Heart right ventricle (tissue), 16 donors: ENCODE results near the gene C16orf96. TPM values are rescaled to one million over a fixed set of nuclear protein-coding genes. Genes with fewer than 3 reads are reported as not detected.

Experiments
- ATAC-seq, 8 donors: fragments of 200-7000 bp; cut with Tn5 transposase; one replicate each; pipeline ENCODE4 v1.9.1; 2020; ENCODE audit warnings: mild to moderate bottlenecking in 8 of 8, moderate library complexity in 8 of 8, moderate number of reproducible peaks in 1 of 8
- DNase-seq, 2 donors: peaks; one replicate each; pipeline ENCODE4 v3.0.0-alpha.2; 2020
- H3K27ac ChIP-seq, 10 donors: fragments of 200-600 bp; sonication (generic) in 2 of 10; one replicate each; pipeline versions ENCODE4 v1.5.0 to v1.8.0; 2020 to 2022; ENCODE audit warnings: mild to moderate bottlenecking in 3 of 10
- H3K27me3 ChIP-seq, 7 donors: fragments of 200-600 bp; one replicate each; pipeline ENCODE4 v1.8.0; 2021 to 2022; ENCODE audit warnings: mild to moderate bottlenecking in 2 of 7
- H3K36me3 ChIP-seq, 9 donors: fragments of 200-600 bp; sonication (generic) in 1 of 9; one replicate each; pipeline versions ENCODE4 v1.5.0 to v1.8.0; 2020 to 2022; ENCODE audit warnings: mild to moderate bottlenecking in 2 of 9
- H3K4me1 ChIP-seq, 9 donors: fragments of 200-600 bp; sonication (generic) in 1 of 9; one replicate each; pipeline versions ENCODE4 v1.5.0 to v1.8.0; 2020 to 2022; ENCODE audit warnings: mild to moderate bottlenecking in 4 of 9
- H3K4me3 ChIP-seq, 10 donors: fragments of 200-600 bp; sonication (generic) in 2 of 10; one replicate each; pipeline versions ENCODE4 v1.5.0 to v1.8.0; 2020 to 2022; ENCODE audit warnings: mild to moderate bottlenecking in 7 of 10, moderate library complexity in 2 of 10
- H3K9me3 ChIP-seq, 11 donors: fragments of 200-600 bp in 10 of 11; sonication (generic) in 2 of 11; one replicate each; pipeline versions ENCODE4 v1.5.0 to v1.8.0; 2013 to 2022; ENCODE audit warnings: mild to moderate bottlenecking in 2 of 11, control low read depth in 1 of 11, moderate library complexity in 1 of 11
- CTCF ChIP-seq, 9 donors: fragments of 200-600 bp; sonication (generic) in 2 of 9; IDR thresholded peaks; one replicate each; pipeline versions ENCODE4 v1.5.0 to v1.8.0; 2021 to 2022; ENCODE audit warnings: antibody characterized with exemption in 9 of 9, mild to moderate bottlenecking in 5 of 9, moderate library complexity in 1 of 9
- WGBS, 2 donors: extraction: QIAGEN DNeasy Blood & Tissue Kit; methylation state at CpG; one replicate each; pipeline ENCODE4 v1.1.7; 2013; ENCODE audit warnings: inconsistent platforms in 1 of 2; 5-methylcytosine and 5-hydroxymethylcytosine counted together
- intact Hi-C, 10 donors: fragments of 100-400 bp; cut with DNase I; formaldehyde crosslinking; loops; one replicate each; pipeline versions ENCODE4 v1.11.1 to v1.14.2; 2022
- polyA plus RNA-seq, 2 donors: library from polyadenylated mRNA; stranded (reverse); fragments of 200-250 nt; gene quantifications; one replicate each; pipeline ENCODE4 v1.2.3, GENCODE V29; 2013
- total RNA-seq, 10 donors: library from RNA; stranded (reverse); fragmentation: NEBNext Ultra II Directional in 3 of 10; extraction: Animal tissue kit (Norgen Biotek cat#: 25700) in 3 of 10; gene quantifications; one replicate each; pipeline versions ENCODE4 v1.2.1 to v1.2.4, GENCODE V29; 2021 to 2023
- donor health status: Arrhythmogenic right ventricular cardiomyopathy.
- donor health status: ischemic (EF 13 %, LVEDD 7.1; RV severe dilation, severe dysfunction).
- donor health status: healthy with polysubstance abuse.
- donor health status: DM: no; HTN: yes; CAD: no.
- donor health status: DM: no; HTN: no; CAD: no.
- donor health status: ischemic (EF 25% LVEDD 6.9; RV normal size, moderate dysfunction).
- donor health status: ischemic (EF 25% LVEDD 5.7; RV mildly dilated, moderate dysfunction).
- donor health status: healthy.
- donor health status: DM: yes; HTN: yes; CAD: no.
- donor health status: Ischemic cardiomyopathy.
- donor health status: ischemic (EF 35%, LVEDD 5.7; RV mildly dilated, moderate dysfunction).
- donor health status: nonischemic (EF 11% LVEDD 7.7; RV severe dilation, severe dysfunction).
- donor health status: DM: yes; HTN: yes; CAD: no.
- donor health status: PGD.
- donor health status: ischemic (EF 29% LVEDD 5.4; RV normal size, mild dysfunction).
- donor health status: nonischemic (EF 23%, LVEDD 6.1; RV moderate dilation, normal function).

The C16orf96 gene
- total and polyA plus RNA-seq, 12 donors = 0.01 to 0.21 (median 0.07) TPM; not detected in 1

DNA sequence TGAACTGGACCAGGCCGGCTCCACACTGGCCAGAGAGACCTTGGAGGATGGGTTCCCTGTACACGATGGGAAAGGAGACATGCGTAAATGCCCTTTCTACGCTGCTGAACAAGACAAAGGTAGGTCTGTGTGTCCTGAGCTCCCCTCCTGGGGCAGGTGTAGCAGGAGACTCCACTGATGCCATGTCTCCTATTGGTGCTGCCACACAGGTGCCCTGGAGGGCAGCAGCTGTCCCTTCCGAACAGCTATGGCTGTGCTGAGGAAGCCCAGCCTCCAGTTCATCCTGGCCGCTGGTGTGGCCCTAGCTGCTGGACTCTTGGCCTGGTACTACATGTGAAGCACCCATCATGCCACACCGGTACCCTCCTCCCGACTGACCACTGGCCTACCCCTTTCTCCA lies 46.7 kb upstream of the C16orf96 start:
- no peak overlapping the region for H3K27ac ChIP-seq
- peaks cover 26 to 55% (median 42%) of the 10 kb centered on the region in 9 donors for H3K4me1 ChIP-seq
- H3K36me3 ChIP-seq = peaks cover 5 to 90% (median 26%) of the 10 kb centered on the region in 9 donors
- TF ChIP-seq CTCF (IDR thresholded peaks at IDR 0.05) = no peak
- no peaks in the 10 kb centered on the region for H3K9me3 ChIP-seq
- no peak overlapping the region for H3K4me3 ChIP-seq
- DNase-seq (no peak), ATAC-seq (no peak)
- H3K27me3 ChIP-seq = no peaks in the 10 kb centered on the region
- intact Hi-C loops = loop anchor here in 5 of 10 donors (5.0 to 10.0 kb wide), 3 partner anchors 38 to 445 kb away; partner anchors contain the start of gene SEC14L5 (in 1 of the 5)
- WGBS, 2 donors = 91 to 93% methylated on average over 8 of the region's 8 CpGs

GRCh38 chr16:4510131-4510530 lies 46.0 kb upstream of the C16orf96 start:
- peaks cover 5 to 90% (median 26%) of the 10 kb centered on the region in 9 donors for H3K36me3 ChIP-seq
- intact Hi-C loops = loop anchor here in 5 of 10 donors (5.0 to 10.0 kb wide), 4 partner anchors 37 to 445 kb away; partner anchors contain the start of gene SEC14L5 (in 2 of the 5)
- TF ChIP-seq CTCF (IDR thresholded peaks at IDR 0.05) = no peak
- no peak overlapping the region for H3K4me3 ChIP-seq
- H3K27ac ChIP-seq = peak overlapping the region in 1 of 10 donors; percentile 70
- H3K27me3 ChIP-seq = no peaks in the 10 kb centered on the region
- no peak for ATAC-seq
- 75 to 81% methylated on average over 5 of the region's 5 CpGs for WGBS, 2 donors
- H3K9me3 ChIP-seq = no peaks in the 10 kb centered on the region
- DNase-seq = no peak
- H3K4me1 ChIP-seq = peaks cover 26 to 61% (median 49%) of the 10 kb centered on the region in 9 donors

DNA sequence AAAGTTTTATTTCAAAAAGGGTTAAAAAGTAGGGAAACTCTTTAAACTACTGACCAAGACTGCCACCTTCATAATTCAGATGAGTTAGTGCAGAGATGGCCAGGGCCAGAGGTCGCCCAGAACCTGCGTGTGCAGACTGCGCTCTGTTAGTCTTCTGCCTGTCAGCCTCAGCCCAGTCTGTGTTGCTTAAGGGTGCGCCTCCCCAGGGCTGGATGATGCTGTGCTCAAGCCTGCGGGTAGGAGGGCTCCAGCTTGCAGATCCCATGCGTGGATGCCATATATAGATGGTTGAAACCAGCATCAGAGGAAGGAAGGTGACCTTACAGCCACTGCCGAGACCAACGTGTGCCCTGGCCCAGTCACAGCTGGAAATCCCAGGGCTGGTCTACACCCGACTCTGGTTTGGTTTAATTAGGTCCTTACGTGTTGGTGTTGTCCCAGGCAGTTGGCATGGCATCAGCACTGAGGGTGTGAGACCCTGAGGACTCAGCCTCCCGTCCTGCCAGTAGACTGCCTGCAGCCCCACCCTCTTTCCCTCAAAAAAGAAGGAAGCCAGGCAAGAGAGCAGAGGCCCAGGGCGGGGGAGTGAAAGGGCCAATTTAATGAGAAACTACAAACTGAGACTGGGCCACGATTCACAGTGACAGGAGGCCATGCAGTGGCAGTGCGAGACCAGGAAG lies 45.3 kb upstream of the C16orf96 start:
- 60 to 62% methylated on average over 14 of the region's 14 CpGs for WGBS, 2 donors
- H3K27ac ChIP-seq = peak overlapping the region in 9 of 10 donors; percentile 34 to 87 (median 61)
- no peak for TF ChIP-seq CTCF (IDR thresholded peaks at IDR 0.05)
- DNase-seq = no peak
- no peaks in the 10 kb centered on the region for H3K27me3 ChIP-seq
- ATAC-seq = peak in 5 of 8 donors; percentile 9 to 60 (median 19)
- intact Hi-C loops = loop anchor here in 5 of 10 donors (5.0 to 10.0 kb wide), 4 partner anchors 36 to 444 kb away; partner anchors contain the start of gene SEC14L5 (in 2 of the 5)
- no peaks in the 10 kb centered on the region for H3K9me3 ChIP-seq
- H3K4me3 ChIP-seq = no peak overlapping the region
- H3K36me3 ChIP-seq = peaks cover 5 to 83% (median 26%) of the 10 kb centered on the region in 9 donors
- H3K4me1 ChIP-seq = peaks cover 26 to 64% (median 55%) of the 10 kb centered on the region in 9 donors

GRCh38 chr16:4511441-4512082 lies 44.6 kb upstream of the C16orf96 start:
- Histone ChIP-seq H3K9me3 (no peaks in the 10 kb centered on the region), H3K27me3 (no peaks in the 10 kb centered on the region), H3K4me3 (no peak overlapping the region), H3K36me3 (peaks cover 5 to 77% (median 26%) of the 10 kb centered on the region in 9 donors), H3K27ac (peak overlapping the region; percentile 34 to 87 (median 56)), H3K4me1 (peaks cover 26 to 64% (median 55%) of the 10 kb centered on the region in 9 donors)
- intact Hi-C loops = loop anchor here in 5 of 10 donors (5.0 to 10.0 kb wide), 4 partner anchors 36 to 443 kb away; partner anchors contain the start of gene SEC14L5 (in 2 of the 5)
- peak; percentile 17 to 64 (median 58) for TF ChIP-seq CTCF (IDR thresholded peaks at IDR 0.05)
- ATAC-seq = peak; percentile 45 to 66 (median 58)
- peak; percentile 45 to 54 for DNase-seq
- 57 to 63% methylated on average over 9 of the region's 9 CpGs for WGBS, 2 donors
